WI38 (cell line): ENCODE measurements around the gene PRR12.

Experiments used
- H3K4me3 ChIP-seq: 2 replicates; pipeline ENCODE4 v1.5.1; 2011; ENCODE audit warnings: low read depth, mild to moderate bottlenecking, control low read depth, low read length
- TF ChIP-seq, protein P1 (sequence below): IDR thresholded peaks from 2 replicates; pipeline ENCODE4 v1.5.1; 2012; ENCODE audit warnings: low read depth, mild to moderate bottlenecking, control low read depth, low read length

PRR12 gene

DNA sequence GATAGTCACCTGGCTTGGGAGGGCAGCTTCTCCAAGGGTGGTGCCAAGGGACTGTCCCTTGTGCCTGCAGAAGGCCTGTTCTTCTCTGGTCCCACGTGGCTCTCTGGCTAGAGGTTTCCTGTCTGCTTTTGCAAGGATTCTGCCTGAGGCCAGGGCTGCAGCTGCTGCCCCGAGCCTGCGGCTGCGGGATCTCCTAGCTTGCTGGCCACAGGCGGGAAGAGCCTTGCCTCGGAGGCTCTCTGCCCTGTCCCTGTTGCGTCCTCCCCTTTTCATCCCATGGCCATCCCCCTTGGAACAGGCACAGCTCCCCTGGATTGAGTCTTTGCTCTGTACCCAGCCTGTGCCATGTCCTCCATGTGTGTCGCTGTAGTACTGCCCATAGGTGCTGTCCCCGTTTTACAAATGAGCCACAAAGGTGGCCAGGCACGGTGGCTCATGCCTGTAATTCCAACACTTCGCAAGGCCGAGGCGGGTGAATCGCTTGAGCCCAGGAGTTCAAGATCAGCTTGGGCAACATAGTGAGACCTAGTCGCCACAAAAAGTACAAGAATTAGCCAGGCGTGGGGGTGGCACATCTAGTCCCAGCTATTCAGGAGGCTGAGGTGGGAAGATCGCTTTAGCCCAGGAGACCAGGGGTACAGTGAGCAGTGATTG lies 65.6 kb downstream of the PRR12 start:
- TF ChIP-seq, protein P1, sequence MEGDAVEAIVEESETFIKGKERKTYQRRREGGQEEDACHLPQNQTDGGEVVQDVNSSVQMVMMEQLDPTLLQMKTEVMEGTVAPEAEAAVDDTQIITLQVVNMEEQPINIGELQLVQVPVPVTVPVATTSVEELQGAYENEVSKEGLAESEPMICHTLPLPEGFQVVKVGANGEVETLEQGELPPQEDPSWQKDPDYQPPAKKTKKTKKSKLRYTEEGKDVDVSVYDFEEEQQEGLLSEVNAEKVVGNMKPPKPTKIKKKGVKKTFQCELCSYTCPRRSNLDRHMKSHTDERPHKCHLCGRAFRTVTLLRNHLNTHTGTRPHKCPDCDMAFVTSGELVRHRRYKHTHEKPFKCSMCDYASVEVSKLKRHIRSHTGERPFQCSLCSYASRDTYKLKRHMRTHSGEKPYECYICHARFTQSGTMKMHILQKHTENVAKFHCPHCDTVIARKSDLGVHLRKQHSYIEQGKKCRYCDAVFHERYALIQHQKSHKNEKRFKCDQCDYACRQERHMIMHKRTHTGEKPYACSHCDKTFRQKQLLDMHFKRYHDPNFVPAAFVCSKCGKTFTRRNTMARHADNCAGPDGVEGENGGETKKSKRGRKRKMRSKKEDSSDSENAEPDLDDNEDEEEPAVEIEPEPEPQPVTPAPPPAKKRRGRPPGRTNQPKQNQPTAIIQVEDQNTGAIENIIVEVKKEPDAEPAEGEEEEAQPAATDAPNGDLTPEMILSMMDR, result no peak

DNA sequence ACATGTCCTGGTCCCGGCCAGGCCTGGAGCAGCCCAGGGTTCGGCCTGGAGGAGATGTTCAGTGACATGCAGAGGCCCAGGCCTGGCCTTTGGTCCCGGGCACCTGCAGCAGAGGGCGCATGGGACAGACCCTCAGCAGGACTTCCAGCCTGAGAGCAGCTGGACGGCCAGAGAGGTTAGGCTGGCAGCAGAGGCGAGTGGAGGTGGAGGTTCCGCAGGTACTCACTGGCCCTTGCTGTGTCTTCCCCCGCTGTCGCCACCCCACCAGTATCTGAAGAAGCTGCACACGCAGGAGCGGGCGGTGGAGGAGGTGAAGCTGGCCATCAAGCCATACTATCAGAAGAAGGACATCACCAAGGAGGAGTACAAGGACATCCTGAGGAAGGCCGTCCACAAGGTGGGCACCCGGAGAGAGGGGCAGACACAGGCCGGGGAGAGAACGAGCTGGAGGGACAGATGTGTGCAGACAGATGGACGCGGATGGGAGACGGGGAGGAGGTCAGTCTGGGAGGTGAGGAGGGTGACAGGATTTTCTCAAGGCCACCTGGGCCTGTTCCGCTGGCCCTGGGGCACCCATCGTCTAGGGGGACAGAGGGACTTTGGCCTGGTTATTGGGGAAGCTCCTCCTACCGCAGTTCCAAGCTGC lies 66.6 kb downstream of the PRR12 start:
- TF ChIP-seq, protein P1, result no peak
- H3K4me3 ChIP-seq, result no peak overlapping the region

More for the DNA sequence above, 65.6 kb downstream of the PRR12 start:
- H3K4me3 ChIP-seq, result no peak overlapping the region

- no peak overlapping the region for H3K4me3 ChIP-seq
- TF ChIP-seq, protein P1, result no peak
Measured at GRCh38 chr19:49658139-49658517, 67.1 kb downstream of the PRR12 start.

DNA sequence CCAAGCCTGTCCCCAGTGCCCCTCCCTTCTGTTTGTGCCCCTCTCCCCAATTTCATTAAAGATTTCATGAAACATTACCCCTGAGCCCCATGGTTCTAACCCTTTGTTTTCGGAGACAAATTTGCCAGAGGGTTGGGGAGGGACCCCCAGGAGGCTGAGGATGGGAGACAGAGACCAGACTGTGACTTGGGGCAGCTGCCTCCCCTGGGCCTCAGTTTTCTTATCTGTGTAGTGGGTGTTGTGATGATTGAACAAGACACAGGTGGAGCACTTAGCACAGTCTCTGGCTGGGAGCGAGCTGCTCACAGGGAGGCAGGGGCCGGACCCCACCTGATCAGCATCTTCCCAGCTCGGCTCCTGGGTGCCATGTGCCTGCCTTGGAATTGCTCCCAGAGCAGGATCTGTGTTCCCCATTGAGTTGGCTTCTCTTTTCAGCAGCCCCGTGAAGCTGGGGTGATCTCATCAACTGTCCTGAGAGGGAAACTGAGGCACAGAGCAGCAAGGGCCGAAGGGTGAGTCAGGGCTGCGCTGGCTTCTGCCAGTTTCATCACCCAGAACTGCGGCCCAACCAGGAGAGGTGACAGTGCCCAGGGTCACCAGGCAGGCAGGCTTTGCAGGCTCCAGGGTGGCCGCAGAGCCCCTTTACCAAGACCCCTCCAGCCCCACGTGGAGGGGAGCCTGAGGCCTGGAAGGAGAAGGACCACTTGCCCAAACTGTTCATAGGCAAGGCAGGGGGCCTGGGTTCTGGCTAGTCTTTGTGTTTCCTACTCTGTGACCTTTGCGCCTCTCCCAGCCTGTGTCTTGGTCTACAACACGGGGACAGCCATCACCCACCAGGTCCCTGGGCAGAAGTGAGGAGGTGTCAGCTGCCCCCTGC lies 67.8 kb downstream of the PRR12 start:
- no peak overlapping the region for H3K4me3 ChIP-seq
- TF ChIP-seq, protein P1, result no peak

- H3K4me3 ChIP-seq, result no peak overlapping the region
- TF ChIP-seq, protein P1, result no peak
Measured at GRCh38 chr19:49660338-49660961, 69.5 kb downstream of the PRR12 start.

- TF ChIP-seq, protein P1, result no peak
- H3K4me3 ChIP-seq, result no peak overlapping the region
Measured at GRCh38 chr19:49662011-49662410, 71.0 kb downstream of the PRR12 start.
